Activated T-cell treated with anti-CD3 and anti-CD28 coated beads for 48 hours (primary cell): Measurements from ENCODE around the gene MEF2D.

Experiments
- DNase-seq: peaks from one replicate; pipeline ENCODE4 v3.0.0-alpha.2; 2020; ENCODE audit warnings: low read depth

The MEF2D gene

GRCh38 chr1:156500543-156500792 lies at the start of gene MEF2D:
Gene MEF2D (minus strand): TSS chr1:156500775. CDS start chr1:156483292, 17,483 bp downstream.
- no peak for DNase-seq

GRCh38 chr1:156550346-156550745 lies 49.8 kb upstream of the MEF2D start:
- no peak for DNase-seq

GRCh38 chr1:156549831-156550230 lies 49.3 kb upstream of the MEF2D start:
- no peak for DNase-seq

- no peak for DNase-seq
Measured at GRCh38 chr1:156549390-156549789, 48.8 kb upstream of the MEF2D start.

GRCh38 chr1:156547982-156548381 lies 47.4 kb upstream of the MEF2D start:
- no peak for DNase-seq

GRCh38 chr1:156547434-156547833 lies 46.9 kb upstream of the MEF2D start:
- DNase-seq, result no peak

- DNase-seq, result no peak
Measured at GRCh38 chr1:156546267-156546666, 45.7 kb upstream of the MEF2D start.

- DNase-seq, result no peak
Measured at GRCh38 chr1:156544592-156545102, 44.1 kb upstream of the MEF2D start.

- DNase-seq, result no peak
Measured at GRCh38 chr1:156543066-156543465, 42.5 kb upstream of the MEF2D start.

- no peak for DNase-seq
Measured at GRCh38 chr1:156540955-156541354, 40.4 kb upstream of the MEF2D start.

GRCh38 chr1:156539818-156540355 lies 39.3 kb upstream of the MEF2D start:
- DNase-seq, result no peak

GRCh38 chr1:156538711-156539440 lies 38.3 kb upstream of the MEF2D start:
- DNase-seq, result no peak

- no peak for DNase-seq
Measured at GRCh38 chr1:156537027-156537426, 36.5 kb upstream of the MEF2D start.

- DNase-seq, result no peak
Measured at GRCh38 chr1:156534424-156535060, 34.0 kb upstream of the MEF2D start.

GRCh38 chr1:156533568-156534220 lies 33.1 kb upstream of the MEF2D start:
- DNase-seq, result no peak

GRCh38 chr1:156532374-156532773 lies 31.8 kb upstream of the MEF2D start:
- no peak for DNase-seq

- DNase-seq, result no peak
Measured at GRCh38 chr1:156530006-156530405, 29.4 kb upstream of the MEF2D start.

- no peak for DNase-seq
Measured at GRCh38 chr1:156528875-156529425, 28.4 kb upstream of the MEF2D start.

GRCh38 chr1:156528231-156528630 lies 27.7 kb upstream of the MEF2D start:
- no peak for DNase-seq

GRCh38 chr1:156527584-156527983 lies 27.0 kb upstream of the MEF2D start:
- DNase-seq, result no peak

GRCh38 chr1:156525856-156526489 lies 25.4 kb upstream of the MEF2D start:
- no peak for DNase-seq

GRCh38 chr1:156525071-156525501 lies 24.5 kb upstream of the MEF2D start:
- no peak for DNase-seq
